Measurements from ENCODE around the gene SPINK2.

- TF ChIP-seq, protein P1, sequence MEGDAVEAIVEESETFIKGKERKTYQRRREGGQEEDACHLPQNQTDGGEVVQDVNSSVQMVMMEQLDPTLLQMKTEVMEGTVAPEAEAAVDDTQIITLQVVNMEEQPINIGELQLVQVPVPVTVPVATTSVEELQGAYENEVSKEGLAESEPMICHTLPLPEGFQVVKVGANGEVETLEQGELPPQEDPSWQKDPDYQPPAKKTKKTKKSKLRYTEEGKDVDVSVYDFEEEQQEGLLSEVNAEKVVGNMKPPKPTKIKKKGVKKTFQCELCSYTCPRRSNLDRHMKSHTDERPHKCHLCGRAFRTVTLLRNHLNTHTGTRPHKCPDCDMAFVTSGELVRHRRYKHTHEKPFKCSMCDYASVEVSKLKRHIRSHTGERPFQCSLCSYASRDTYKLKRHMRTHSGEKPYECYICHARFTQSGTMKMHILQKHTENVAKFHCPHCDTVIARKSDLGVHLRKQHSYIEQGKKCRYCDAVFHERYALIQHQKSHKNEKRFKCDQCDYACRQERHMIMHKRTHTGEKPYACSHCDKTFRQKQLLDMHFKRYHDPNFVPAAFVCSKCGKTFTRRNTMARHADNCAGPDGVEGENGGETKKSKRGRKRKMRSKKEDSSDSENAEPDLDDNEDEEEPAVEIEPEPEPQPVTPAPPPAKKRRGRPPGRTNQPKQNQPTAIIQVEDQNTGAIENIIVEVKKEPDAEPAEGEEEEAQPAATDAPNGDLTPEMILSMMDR (IDR thresholded peaks at IDR 0.05): no peak
- no peak for TF ChIP-seq RAD21 (IDR thresholded peaks at IDR 0.05; ENCODE audit: low read length)
- no peak for TF ChIP-seq POLR2AphosphoS5 (IDR thresholded peaks at IDR 0.05; ENCODE audit: low read depth, low read length)
- no peak for TF ChIP-seq YY1 (IDR thresholded peaks at IDR 0.05; ENCODE audit: low read depth)
- TF ChIP-seq, protein P2, sequence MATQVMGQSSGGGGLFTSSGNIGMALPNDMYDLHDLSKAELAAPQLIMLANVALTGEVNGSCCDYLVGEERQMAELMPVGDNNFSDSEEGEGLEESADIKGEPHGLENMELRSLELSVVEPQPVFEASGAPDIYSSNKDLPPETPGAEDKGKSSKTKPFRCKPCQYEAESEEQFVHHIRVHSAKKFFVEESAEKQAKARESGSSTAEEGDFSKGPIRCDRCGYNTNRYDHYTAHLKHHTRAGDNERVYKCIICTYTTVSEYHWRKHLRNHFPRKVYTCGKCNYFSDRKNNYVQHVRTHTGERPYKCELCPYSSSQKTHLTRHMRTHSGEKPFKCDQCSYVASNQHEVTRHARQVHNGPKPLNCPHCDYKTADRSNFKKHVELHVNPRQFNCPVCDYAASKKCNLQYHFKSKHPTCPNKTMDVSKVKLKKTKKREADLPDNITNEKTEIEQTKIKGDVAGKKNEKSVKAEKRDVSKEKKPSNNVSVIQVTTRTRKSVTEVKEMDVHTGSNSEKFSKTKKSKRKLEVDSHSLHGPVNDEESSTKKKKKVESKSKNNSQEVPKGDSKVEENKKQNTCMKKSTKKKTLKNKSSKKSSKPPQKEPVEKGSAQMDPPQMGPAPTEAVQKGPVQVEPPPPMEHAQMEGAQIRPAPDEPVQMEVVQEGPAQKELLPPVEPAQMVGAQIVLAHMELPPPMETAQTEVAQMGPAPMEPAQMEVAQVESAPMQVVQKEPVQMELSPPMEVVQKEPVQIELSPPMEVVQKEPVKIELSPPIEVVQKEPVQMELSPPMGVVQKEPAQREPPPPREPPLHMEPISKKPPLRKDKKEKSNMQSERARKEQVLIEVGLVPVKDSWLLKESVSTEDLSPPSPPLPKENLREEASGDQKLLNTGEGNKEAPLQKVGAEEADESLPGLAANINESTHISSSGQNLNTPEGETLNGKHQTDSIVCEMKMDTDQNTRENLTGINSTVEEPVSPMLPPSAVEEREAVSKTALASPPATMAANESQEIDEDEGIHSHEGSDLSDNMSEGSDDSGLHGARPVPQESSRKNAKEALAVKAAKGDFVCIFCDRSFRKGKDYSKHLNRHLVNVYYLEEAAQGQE (IDR thresholded peaks at IDR 0.05; ENCODE audit: low read depth, low read length): no peak
- TF ChIP-seq SMC3 (IDR thresholded peaks at IDR 0.05; ENCODE audit: low read depth, low read length): no peak
- TF ChIP-seq, protein P3, sequence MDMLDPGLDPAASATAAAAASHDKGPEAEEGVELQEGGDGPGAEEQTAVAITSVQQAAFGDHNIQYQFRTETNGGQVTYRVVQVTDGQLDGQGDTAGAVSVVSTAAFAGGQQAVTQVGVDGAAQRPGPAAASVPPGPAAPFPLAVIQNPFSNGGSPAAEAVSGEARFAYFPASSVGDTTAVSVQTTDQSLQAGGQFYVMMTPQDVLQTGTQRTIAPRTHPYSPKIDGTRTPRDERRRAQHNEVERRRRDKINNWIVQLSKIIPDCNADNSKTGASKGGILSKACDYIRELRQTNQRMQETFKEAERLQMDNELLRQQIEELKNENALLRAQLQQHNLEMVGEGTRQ (IDR thresholded peaks at IDR 0.05; ENCODE audit: borderline replicate concordance, low read depth, low read length): no peak
- TF ChIP-seq TAF1 (IDR thresholded peaks at IDR 0.05; ENCODE audit: borderline replicate concordance, low read depth, low read length): no peak
Measured at GRCh38 chr4:56782019-56782418, 39.5 kb downstream of the SPINK2 start.
